Thyroid gland (tissue), 4 donors: ENCODE results near the gene SPATA31D4.

ENCODE experiments used
- POLR2A ChIP-seq, 2 donors: fragments of 450-650 bp; IDR thresholded peaks; one replicate each; pipeline ENCODE4 v1.6.1; 2017; ENCODE audit warnings: antibody characterized with exemption in 2 of 2, mild to moderate bottlenecking in 2 of 2, moderate library complexity in 1 of 2
- TF ChIP-seq, protein P1 (sequence below), 6 experiments: fragments of 200-600 bp in 3 of 6; fragments of 450-650 bp in 3 of 6; sonication (generic) in 3 of 6; IDR thresholded peaks; one replicate each; pipeline ENCODE4 v1.5.1; 2016 to 2019; ENCODE audit warnings: antibody characterized with exemption in 6 of 6, mild to moderate bottlenecking in 2 of 6, inconsistent platforms in 1 of 6, moderate library complexity in 1 of 6

DNA sequence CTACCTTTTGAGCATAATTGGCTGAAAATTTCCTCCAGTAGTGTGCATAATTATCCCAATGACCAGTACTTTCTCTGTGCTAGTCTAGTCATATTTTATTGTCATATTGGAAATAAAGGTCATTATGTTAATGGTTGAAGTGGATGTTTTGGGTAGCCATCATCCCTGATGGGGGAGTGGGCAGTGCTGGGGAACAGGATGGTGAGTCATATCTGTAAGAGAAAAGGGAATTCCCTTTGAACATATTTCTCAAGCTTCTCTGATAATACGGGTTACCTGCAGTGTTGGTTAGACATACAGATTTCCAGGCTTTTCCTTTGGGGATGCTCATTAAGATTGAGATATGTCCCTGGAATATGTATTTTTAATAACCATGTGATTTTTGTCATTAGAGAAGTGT lies 33.3 kb upstream of the SPATA31D4 start:
- TF ChIP-seq, protein P1, sequence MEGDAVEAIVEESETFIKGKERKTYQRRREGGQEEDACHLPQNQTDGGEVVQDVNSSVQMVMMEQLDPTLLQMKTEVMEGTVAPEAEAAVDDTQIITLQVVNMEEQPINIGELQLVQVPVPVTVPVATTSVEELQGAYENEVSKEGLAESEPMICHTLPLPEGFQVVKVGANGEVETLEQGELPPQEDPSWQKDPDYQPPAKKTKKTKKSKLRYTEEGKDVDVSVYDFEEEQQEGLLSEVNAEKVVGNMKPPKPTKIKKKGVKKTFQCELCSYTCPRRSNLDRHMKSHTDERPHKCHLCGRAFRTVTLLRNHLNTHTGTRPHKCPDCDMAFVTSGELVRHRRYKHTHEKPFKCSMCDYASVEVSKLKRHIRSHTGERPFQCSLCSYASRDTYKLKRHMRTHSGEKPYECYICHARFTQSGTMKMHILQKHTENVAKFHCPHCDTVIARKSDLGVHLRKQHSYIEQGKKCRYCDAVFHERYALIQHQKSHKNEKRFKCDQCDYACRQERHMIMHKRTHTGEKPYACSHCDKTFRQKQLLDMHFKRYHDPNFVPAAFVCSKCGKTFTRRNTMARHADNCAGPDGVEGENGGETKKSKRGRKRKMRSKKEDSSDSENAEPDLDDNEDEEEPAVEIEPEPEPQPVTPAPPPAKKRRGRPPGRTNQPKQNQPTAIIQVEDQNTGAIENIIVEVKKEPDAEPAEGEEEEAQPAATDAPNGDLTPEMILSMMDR (IDR thresholded peaks at IDR 0.05): no peak
- TF ChIP-seq POLR2A (IDR thresholded peaks at IDR 0.05): no peak
